K562 (cell line): ENCODE results near the gene ACBD6. TPM values are rescaled to one million over a fixed set of nuclear protein-coding genes. Genes with fewer than 3 reads are reported as not detected.

Experiments used
- ATAC-seq: fragments of 200-7000 bp; cut with Tn5 transposase; 3 replicates; pipeline ENCODE4 v1.9.1; 2020; ENCODE audit warnings: moderate library complexity
- BruUV-seq: library from RNA; stranded (reverse); fragments of 400-500 nt; replicated peaks from 2 replicates; lab custom pipeline; 2021; lab: Mats Ljungman, UMichigan
- CTCF ChIA-PET: fragments of 300-600 bp; formaldehyde crosslinking; extraction: SDS; loops from one replicate; lab custom pipeline; 2021; ENCODE audit warnings: low intra/inter-chr PET ratio; lab: Yijun Ruan, JAX
- POLR2A ChIA-PET: fragments of 300-600, 350-650 bp; sonication (Branson Sonifier 250); formaldehyde crosslinking; extraction: SDS; loops from one replicate; lab custom pipeline; 2021; ENCODE audit warnings: antibody characterized with exemption, inconsistent platforms; lab: Yijun Ruan, JAX
- DNase-seq, 4 experiments: peaks; one replicate each; pipeline versions ENCODE4 v3.0.0 to v3.0.0-alpha.2; 2011 to 2018; ENCODE audit warnings: low spot score in 3 of 4, mixed read lengths in 3 of 4; ENCODE audit errors: extremely low read depth in 1 of 4
- FAIRE-seq: peaks from 2 replicates; lab custom pipeline; 2011; peaks lifted over from hg19 to GRCh38; lab: Jason Lieb, UNC
- H2AFZ ChIP-seq: 2 replicates; pipeline ENCODE4 v1.6.0; 2011; ENCODE audit warnings: low read depth, low read length, control low read depth, inconsistent platforms
- H3K27ac ChIP-seq: fragments of 200-600 bp; 3 replicates; pipeline ENCODE4 v1.8.0; 2011; ENCODE audit warnings: low read depth, mild to moderate bottlenecking, control low read depth, inconsistent platforms, low read length, moderate library complexity, mixed read lengths; ENCODE audit errors: extremely low read depth
- H3K27me3 ChIP-seq, 2 experiments: fragments of 300-600 bp in 1 of 2; 2 replicates in 1 of 2; 3 replicates in 1 of 2; pipeline versions ENCODE4 v1.6.0 to v1.8.0; 2011; ENCODE audit warnings: inconsistent platforms in 2 of 2, low read length in 2 of 2, mild to moderate bottlenecking in 1 of 2, mixed read lengths in 1 of 2, moderate library complexity in 1 of 2; ENCODE audit not compliant: control insufficient read depth in 2 of 2, insufficient read depth in 2 of 2
- H3K36me3 ChIP-seq: fragments of 300-600 bp; 3 replicates; pipeline ENCODE4 v1.8.0; 2011; ENCODE audit warnings: mild to moderate bottlenecking, low read length, inconsistent platforms; ENCODE audit not compliant: control insufficient read depth, insufficient read depth
- H3K4me1 ChIP-seq, 2 experiments: fragments of 200-600 bp in 1 of 2; replicated peaks in 1 of 2; 2 replicates in 1 of 2; 3 replicates in 1 of 2; pipeline versions ENCODE4 v1.5.1 to v1.8.0; 2011; ENCODE audit warnings: inconsistent platforms in 2 of 2, low read length in 2 of 2, mild to moderate bottlenecking in 1 of 2, mixed read lengths in 1 of 2, moderate library complexity in 1 of 2; ENCODE audit not compliant: control insufficient read depth in 2 of 2, insufficient read depth in 2 of 2
- H3K4me2 ChIP-seq: 2 replicates; pipeline ENCODE4 v1.6.1; 2011; ENCODE audit warnings: low read length, control low read depth, inconsistent platforms, mixed read lengths; ENCODE audit not compliant: insufficient read depth
- H3K4me3 ChIP-seq: fragments of 200-600 bp; sonication (generic), shearing (Covaris generic); 2 replicates; pipeline ENCODE4 v1.5.1; 2016; ENCODE audit warnings: control low read depth, inconsistent platforms
- H3K79me2 ChIP-seq: fragments of 200-600 bp; 3 replicates; pipeline ENCODE4 v1.8.0; 2011; ENCODE audit warnings: low read length, inconsistent platforms; ENCODE audit not compliant: control insufficient read depth, insufficient read depth
- H3K9ac ChIP-seq, 2 experiments: 2 replicates each; pipeline versions ENCODE4 v1.6.0 to v1.6.1; 2011; ENCODE audit warnings: low read depth in 2 of 2, low read length in 2 of 2, control low read depth in 1 of 2, inconsistent platforms in 1 of 2, mild to moderate bottlenecking in 1 of 2, mixed read lengths in 1 of 2; ENCODE audit not compliant: insufficient read depth in 1 of 2
- H3K9me1 ChIP-seq: one replicate; pipeline ENCODE4 v1.6.0; 2011; ENCODE audit warnings: inconsistent platforms, mild to moderate bottlenecking, low read length, moderate library complexity; ENCODE audit not compliant: control insufficient read depth, insufficient read depth
- H3K9me3 ChIP-seq: replicated peaks from 2 replicates; pipeline ENCODE4 v1.5.1; 2011; ENCODE audit warnings: low read depth, low read length, inconsistent platforms; ENCODE audit not compliant: control insufficient read depth, insufficient read depth
- H4K20me1 ChIP-seq: replicated peaks from 2 replicates; pipeline ENCODE4 v1.6.1; 2011; ENCODE audit warnings: low read length, inconsistent platforms, mixed read lengths; ENCODE audit not compliant: control insufficient read depth, insufficient read depth
- ARID2 ChIP-seq: fragments of 450-650 bp; IDR thresholded peaks from 2 replicates; pipeline ENCODE4 v1.6.1; 2017; ENCODE audit warnings: antibody characterized with exemption, mild to moderate bottlenecking
- ATF1 ChIP-seq, 2 experiments: fragments of 450-650 bp in 1 of 2; IDR thresholded peaks; 2 replicates each; pipeline ENCODE4 v1.6.1; 2016; ENCODE audit warnings: missing compliant biosample characterization in 1 of 2, missing genetic modification characterization in 1 of 2
- CBX5 ChIP-seq: IDR thresholded peaks from 2 replicates; pipeline ENCODE4 v1.6.1; 2014; ENCODE audit warnings: low read depth, borderline replicate concordance
- HNRNPK ChIP-seq: fragments of 200-400 bp; formaldehyde crosslinking; IDR thresholded peaks from one replicate; pipeline ENCODE4 v1.6.1; 2018; ENCODE audit warnings: mild to moderate bottlenecking, low read depth, low read length; ENCODE audit not compliant: poor library complexity, severe bottlenecking
- MAZ ChIP-seq, 2 experiments: fragments of 450-650 bp in 1 of 2; sonication (generic) in 1 of 2; formaldehyde crosslinking; IDR thresholded peaks in 1 of 2; conservative IDR thresholded peaks in 1 of 2; 2 replicates each; pipeline versions ENCODE4 v1.4.0 to v1.5.0; 2020; ENCODE audit warnings: mild to moderate bottlenecking in 1 of 2, missing genetic modification reagents in 1 of 2
- NR2F6 ChIP-seq: fragments of 450-650 bp; formaldehyde crosslinking; IDR thresholded peaks from 2 replicates; pipeline ENCODE4 v1.4.0; 2020; ENCODE audit warnings: mild to moderate bottlenecking
- PCBP1 ChIP-seq: fragments of 200-400 bp; formaldehyde crosslinking; IDR thresholded peaks from 2 replicates; pipeline ENCODE4 v1.6.1; 2018; ENCODE audit warnings: mild to moderate bottlenecking, low read depth, low read length; ENCODE audit not compliant: poor library complexity, severe bottlenecking
- SMARCA5 ChIP-seq: fragments of 450-650 bp; IDR thresholded peaks from 2 replicates; pipeline ENCODE4 v1.6.1; 2016
- UBTF ChIP-seq, 2 experiments: IDR thresholded peaks; 2 replicates each; pipeline ENCODE4 v1.6.1; 2012; ENCODE audit warnings: improper control_type of control experiment in 2 of 2, low read depth in 2 of 2, low read length in 2 of 2, borderline replicate concordance in 1 of 2
- ZNF695 ChIP-seq: fragments of 450-650 bp; formaldehyde crosslinking; IDR thresholded peaks from 2 replicates; pipeline ENCODE4 v1.4.0; 2020; ENCODE audit warnings: mild to moderate bottlenecking, moderate library complexity
- WGBS: fragments of 100-300 bp; shearing (Covaris generic); methylation state at CpG from one replicate; pipeline ENCODE4 v1.1.6; 2016; ENCODE audit warnings: low coverage, mixed read lengths; ENCODE audit not compliant: insufficient coverage; ENCODE audit errors: missing lambda C conversion rate; 5-methylcytosine and 5-hydroxymethylcytosine counted together
- in situ Hi-C: fragments of 300-500 bp; cut with MboI; formaldehyde crosslinking; loops from 4 replicates; pipeline ENCODE4 v1.15.0; 2018; ENCODE audit warnings: inconsistent platforms, mixed read lengths
- intact Hi-C: fragments of 100-400 bp; cut with micrococcal nuclease; formaldehyde crosslinking; loops from 2 replicates; pipeline ENCODE4 v1.14.2; 2022
- polyA plus RNA-seq, 8 experiments: library from polyadenylated mRNA; depleted of rRNA in 4 of 8; stranded (reverse) in 5 of 8; unstranded in 3 of 8; fragments of >200 nt; fragmentation: Nextera tagmentation in 2 of 8; fragmentation: Illumina TruSeq in 1 of 8; extraction: Ambion mirVana in 2 of 8; extraction: Trizol in 1 of 8; gene quantifications; 2 replicates each; pipeline versions ENCODE4 v1.2.1 to v1.2.3, GENCODE V29; 2011 to 2014; ENCODE audit warnings: inconsistent platforms in 1 of 8, missing spikeins in 1 of 8
- total RNA-seq, 7 experiments: library from RNA; depleted of rRNA in 6 of 7; stranded (reverse); fragments of >200 nt in 6 of 7; fragmentation: Illumina TruSeq in 2 of 7; extraction: Trizol in 2 of 7; gene quantifications; 2 replicates each; pipeline versions ENCODE4 v1.2.1 to v1.2.3, GENCODE V29; 2011 to 2021; ENCODE audit warnings: low replicate concordance in 1 of 7
- TF ChIP-seq, protein P1 (sequence below): fragments of 450-650 bp; formaldehyde crosslinking; conservative IDR thresholded peaks from 2 replicates; pipeline ENCODE4 v1.4.0; 2022; ENCODE audit warnings: mild to moderate bottlenecking, missing genetic modification characterization

Gene ACBD6
- total and polyA plus RNA-seq, 9 of the 15 experiments (the other 6 are each of a cell fraction or from before 2014, with no cell fraction given) = 16.9 to 107 (median 77.7) TPM

GRCh38 chr1:180258290-180258689 lies 244.1 kb downstream of the ACBD6 start:
- no peak overlapping the region for H3K4me3 ChIP-seq
- DNase-seq (no peak), FAIRE-seq (no peak), ATAC-seq (no peak)
- no peak overlapping the region for H3K4me2 ChIP-seq
- POLR2A ChIA-PET = interaction anchor here (1.2 kb wide), 1 partner anchor 12 kb away, joined by 3 read pairs; no protein-coding TSS in a partner anchor
- no peaks in the 10 kb centered on the region for H3K36me3 ChIP-seq
- H3K79me2 ChIP-seq = no peaks in the 10 kb centered on the region
- H3K9me1 ChIP-seq = no peaks in the 10 kb centered on the region
- in situ Hi-C loops = loop anchor here (25.0 kb wide), 1 partner anchor 904 kb away; no protein-coding TSS in a partner anchor
- H3K27ac ChIP-seq = no peak overlapping the region
- H3K4me1 ChIP-seq = peaks cover 0 to 40% of the 10 kb centered on the region in 2 experiments; a peak in 2 of 5 replicates
- no peaks in the 10 kb centered on the region; the same call in 1 of the 2 replicates for H4K20me1 ChIP-seq
- CTCF ChIA-PET = no interaction called here
- H3K9me3 ChIP-seq = no peaks in the 10 kb centered on the region
- WGBS = 5% methylated on average over 12 of the region's 12 CpGs
- no peak overlapping the region for H3K9ac ChIP-seq
- peaks cover 47 to 75% of the 10 kb centered on the region in 2 experiments; a peak in 4 of 5 replicates for H3K27me3 ChIP-seq
- no peak for TF ChIP-seq NR2F6 (CRISPR knock-in tag)
- TF ChIP-seq UBTF (IDR thresholded peaks at IDR 0.05; ENCODE audit: borderline replicate concordance in 1 of 2, low read depth in 2 of 2, low read length in 2 of 2) = no peak
- TF ChIP-seq MAZ (CRISPR knock-in tag; conservative IDR thresholded peaks at IDR 0.05 in 1 of 2, IDR thresholded peaks at IDR 0.05 in 1 of 2) = no peak
- no peak for TF ChIP-seq SMARCA5
- TF ChIP-seq, protein P1, sequence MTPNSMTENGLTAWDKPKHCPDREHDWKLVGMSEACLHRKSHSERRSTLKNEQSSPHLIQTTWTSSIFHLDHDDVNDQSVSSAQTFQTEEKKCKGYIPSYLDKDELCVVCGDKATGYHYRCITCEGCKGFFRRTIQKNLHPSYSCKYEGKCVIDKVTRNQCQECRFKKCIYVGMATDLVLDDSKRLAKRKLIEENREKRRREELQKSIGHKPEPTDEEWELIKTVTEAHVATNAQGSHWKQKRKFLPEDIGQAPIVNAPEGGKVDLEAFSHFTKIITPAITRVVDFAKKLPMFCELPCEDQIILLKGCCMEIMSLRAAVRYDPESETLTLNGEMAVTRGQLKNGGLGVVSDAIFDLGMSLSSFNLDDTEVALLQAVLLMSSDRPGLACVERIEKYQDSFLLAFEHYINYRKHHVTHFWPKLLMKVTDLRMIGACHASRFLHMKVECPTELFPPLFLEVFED (CRISPR knock-in tag) = no peak
- TF ChIP-seq PCBP1 = no peak
- TF ChIP-seq ZNF695 (CRISPR knock-in tag) = no peak
- TF ChIP-seq HNRNPK = no peak
- no peak for TF ChIP-seq ATF1 (CRISPR knock-in tag; IDR thresholded peaks at IDR 0.05)
- no peak for TF ChIP-seq ATF1 (tag; IDR thresholded peaks at IDR 0.05)
- TF ChIP-seq ARID2 = no peak
- TF ChIP-seq CBX5 = no peak
- no peak overlapping the region for H2AFZ ChIP-seq
- no TSS peak for BruUV-seq
- intact Hi-C loops = no loop called here
